ENCODE results near the gene HMBS. TPM values are rescaled to one million over a fixed set of nuclear protein-coding genes. Genes with fewer than 3 reads are reported as not detected.
"Not testable (repeated sequence)": the region's sequence is repeated elsewhere in the genome, so short reads cannot be mapped to it uniquely, and the experiment has no call there.

Gene HMBS
- total RNA-seq, 1 experiment from 2014 or later, result 9.3 TPM

GRCh38 chr11:119101759-119102423 lies 17.2 kb downstream of the HMBS start, which contains the start of gene DPAGT1:
DPAGT1 (minus strand) TSS chr11:119101853; CDS start chr11:119101655, 198 bp downstream.
- Histone ChIP-seq H3K9ac (ENCODE audit: low read length) (peak within 1 kb of the TSS; percentile 84), H3K4me3 (ENCODE audit: low read length) (peak within 1 kb of the TSS; percentile 89), H3F3A (ENCODE audit: low read length, unreplicated experiment) (no peaks in the 10 kb centered on the region), H4K20me1 (ENCODE audit: low read length) (no peaks in the 10 kb centered on the region), H2AFZ (ENCODE audit: low read length) (peak within 1 kb of the TSS; percentile 83), H3K9me3 (ENCODE audit: low read length) (no peaks in the 10 kb centered on the region), H3K27ac (ENCODE audit: low read length) (peak within 1 kb of the TSS; percentile 84), H3K4me1 (ENCODE audit: insufficient read depth, low read length) (peaks cover 24% of the 10 kb centered on the region), H3K4me2 (ENCODE audit: low read length) (peak within 1 kb of the TSS; percentile 96), H3K79me2 (ENCODE audit: low read length) (peaks cover 37% of the 10 kb centered on the region), H3K36me3 (ENCODE audit: low read depth, low read length) (peaks cover 17% of the 10 kb centered on the region), H3K27me3 (ENCODE audit: low read length) (no peaks in the 10 kb centered on the region), H3K9me2 (replicated peaks; ENCODE audit: low read length) (no peaks in the 10 kb centered on the region)
- peak; percentile 99 for DNase-seq
- ChIA-PET POLR2A (ENCODE audit: unreplicated experiment) (interaction anchor here (0.5 to 1.4 kb wide), 12 partner anchors 17 to 422 kb away, joined by 3 to 18 read pairs (median 4); partner anchors contain the start of genes ABCG4, C1QTNF5, HINFP and HMBS), CTCF (interaction anchor here (0.5 to 1.7 kb wide), 13 partner anchors 17 to 850 kb away, joined by 3 to 11 read pairs (median 4); partner anchors contain the start of genes CBL, HINFP, HYOU1 and VPS11)
- TF ChIP-seq, protein P1, sequence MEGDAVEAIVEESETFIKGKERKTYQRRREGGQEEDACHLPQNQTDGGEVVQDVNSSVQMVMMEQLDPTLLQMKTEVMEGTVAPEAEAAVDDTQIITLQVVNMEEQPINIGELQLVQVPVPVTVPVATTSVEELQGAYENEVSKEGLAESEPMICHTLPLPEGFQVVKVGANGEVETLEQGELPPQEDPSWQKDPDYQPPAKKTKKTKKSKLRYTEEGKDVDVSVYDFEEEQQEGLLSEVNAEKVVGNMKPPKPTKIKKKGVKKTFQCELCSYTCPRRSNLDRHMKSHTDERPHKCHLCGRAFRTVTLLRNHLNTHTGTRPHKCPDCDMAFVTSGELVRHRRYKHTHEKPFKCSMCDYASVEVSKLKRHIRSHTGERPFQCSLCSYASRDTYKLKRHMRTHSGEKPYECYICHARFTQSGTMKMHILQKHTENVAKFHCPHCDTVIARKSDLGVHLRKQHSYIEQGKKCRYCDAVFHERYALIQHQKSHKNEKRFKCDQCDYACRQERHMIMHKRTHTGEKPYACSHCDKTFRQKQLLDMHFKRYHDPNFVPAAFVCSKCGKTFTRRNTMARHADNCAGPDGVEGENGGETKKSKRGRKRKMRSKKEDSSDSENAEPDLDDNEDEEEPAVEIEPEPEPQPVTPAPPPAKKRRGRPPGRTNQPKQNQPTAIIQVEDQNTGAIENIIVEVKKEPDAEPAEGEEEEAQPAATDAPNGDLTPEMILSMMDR (conservative IDR thresholded peaks at IDR 0.05; ENCODE audit: low read depth, low read length), result no peak
- TF ChIP-seq EZH2 (IDR thresholded peaks at IDR 0.05; ENCODE audit: low read length, unreplicated experiment) (no peak), EZH2phosphoT487 (IDR thresholded peaks at IDR 0.05; ENCODE audit: borderline replicate concordance, low read length) (no peak)
- intact Hi-C loops (cut with micrococcal nuclease), result loop anchor here (1.0 to 2.0 kb wide), 6 partner anchors 17 to 95 kb away; partner anchors contain the start of genes HINFP, HMBS, RPS25 and SLC37A4
- no TSS peak for BruUV-seq (replicated peaks)
- peak; percentile 81 for ATAC-seq

GRCh38 chr11:119103161-119103664 lies 18.5 kb downstream of the HMBS start:
- DNase-seq; BruUV-seq (replicated peaks); H4K20me1 ChIP-seq (ENCODE audit: low read length); H3K9me3 ChIP-seq (ENCODE audit: low read length); ATAC-seq; H3K27me3 ChIP-seq (ENCODE audit: low read length); H3K9me2 ChIP-seq (replicated peaks; ENCODE audit: low read length); H3K36me3 ChIP-seq (ENCODE audit: low read depth, low read length); POLR2A ChIA-PET (ENCODE audit: unreplicated experiment); H3F3A ChIP-seq (ENCODE audit: low read length, unreplicated experiment): not testable (repeated sequence)
- intact Hi-C loops (cut with micrococcal nuclease), result loop anchor here (2.0 kb wide), 3 partner anchors 36 to 94 kb away; partner anchors contain the start of genes SLC37A4 and VPS11
- Histone ChIP-seq H3K4me1 (ENCODE audit: insufficient read depth, low read length) (peaks cover 26% of the 10 kb centered on the region), H3K9ac (ENCODE audit: low read length) (peak overlapping the region; percentile 84), H2AFZ (ENCODE audit: low read length) (peak overlapping the region; percentile 83), H3K4me3 (ENCODE audit: low read length) (peak overlapping the region; percentile 89), H3K27ac (ENCODE audit: low read length) (peak overlapping the region; percentile 84), H3K79me2 (ENCODE audit: low read length) (peaks cover 44% of the 10 kb centered on the region), H3K4me2 (ENCODE audit: low read length) (peak overlapping the region; percentile 96)
- CTCF ChIA-PET, result interaction anchor here (0.7 to 1.7 kb wide), 3 partner anchors 18 to 93 kb away, joined by 3 to 8 read pairs (median 4); partner anchors contain the start of genes HINFP and VPS11

- Histone ChIP-seq H4K20me1 (ENCODE audit: low read length) (no peaks in the 10 kb centered on the region), H3K9ac (ENCODE audit: low read length) (no peak overlapping the region), H3K27ac (ENCODE audit: low read length) (no peak overlapping the region), H3K4me2 (ENCODE audit: low read length) (0 out of 2 replicates have a peak overlapping the region, but pooled peaks have one; percentile 96), H3K27me3 (ENCODE audit: low read length) (no peaks in the 10 kb centered on the region), H3K79me2 (ENCODE audit: low read length) (peaks cover 46% of the 10 kb centered on the region), H3K36me3 (ENCODE audit: low read depth, low read length) (no peaks in the 10 kb centered on the region; the same call in 1 of the 2 replicates), H3K4me1 (ENCODE audit: insufficient read depth, low read length) (peaks cover 32% of the 10 kb centered on the region), H2AFZ (ENCODE audit: low read length) (no peak overlapping the region), H3K4me3 (ENCODE audit: low read length) (no peak overlapping the region), H3F3A (ENCODE audit: low read length, unreplicated experiment) (no peaks in the 10 kb centered on the region), H3K9me3 (ENCODE audit: low read length) (no peaks in the 10 kb centered on the region), H3K9me2 (replicated peaks; ENCODE audit: low read length) (no peaks in the 10 kb centered on the region)
- no TSS peak for BruUV-seq (replicated peaks)
- TF ChIP-seq EZH2 (IDR thresholded peaks at IDR 0.05; ENCODE audit: low read length, unreplicated experiment) (no peak), EZH2phosphoT487 (IDR thresholded peaks at IDR 0.05; ENCODE audit: borderline replicate concordance, low read length) (no peak)
- TF ChIP-seq, protein P1 (conservative IDR thresholded peaks at IDR 0.05; ENCODE audit: low read depth, low read length), result peak; percentile 41; the same call in 1 of the 2 replicates
- intact Hi-C loops (cut with micrococcal nuclease), result loop anchor here (2.0 kb wide), 3 partner anchors 37 to 93 kb away; partner anchors contain the start of genes SLC37A4 and VPS11
- CTCF ChIA-PET, result no interaction called here
- POLR2A ChIA-PET (ENCODE audit: unreplicated experiment), result no interaction called here
- DNase-seq (no peak), ATAC-seq (no peak)
These were observed 19.1 kb downstream of the HMBS start for GRCh38 chr11:119103793-119104192.
